GM23248 (cell line): Measurements from ENCODE around the gene ARFGEF2. TPM values are rescaled to one million over a fixed set of nuclear protein-coding genes. Genes with fewer than 3 reads are reported as not detected.
"Not testable (repeated sequence)": the region's sequence is repeated elsewhere in the genome, so short reads cannot be mapped to it uniquely, and the experiment has no call there.

Source experiments
- DNase-seq: peaks from one replicate; pipeline ENCODE4 v3.0.0-alpha.2; 2015
- H2AFZ ChIP-seq: fragments of 200-600 bp; sonication (generic); 2 replicates; pipeline ENCODE4 v1.6.1; 2016; ENCODE audit warnings: antibody characterized with exemption
- H3F3A ChIP-seq: fragments of 200-600 bp; sonication (generic); 2 replicates; pipeline ENCODE4 v1.6.1; 2016; ENCODE audit warnings: mild to moderate bottlenecking, antibody characterized with exemption, mixed run types; ENCODE audit not compliant: insufficient read depth
- H3K27ac ChIP-seq: fragments of 200-600 bp; sonication (generic); 2 replicates; pipeline ENCODE4 v1.5.1; 2016; ENCODE audit warnings: mild to moderate bottlenecking
- H3K27me3 ChIP-seq: fragments of 200-600 bp; sonication (generic); replicated peaks from 2 replicates; pipeline ENCODE4 v1.6.1; 2016; ENCODE audit warnings: mild to moderate bottlenecking; ENCODE audit not compliant: insufficient read depth
- H3K36me3 ChIP-seq: fragments of 200-600 bp; sonication (generic); 2 replicates; pipeline ENCODE4 v1.6.1; 2016; ENCODE audit warnings: low read depth, mild to moderate bottlenecking
- H3K4me1 ChIP-seq: fragments of 200-600 bp; sonication (generic); 2 replicates; pipeline ENCODE4 v1.6.1; 2016; ENCODE audit warnings: mild to moderate bottlenecking; ENCODE audit not compliant: insufficient read depth
- H3K4me2 ChIP-seq: fragments of 200-600 bp; sonication (generic); one replicate; pipeline ENCODE4 v1.6.1; 2016; ENCODE audit warnings: mild to moderate bottlenecking; ENCODE audit not compliant: unreplicated experiment
- H3K4me3 ChIP-seq: fragments of 200-600 bp; sonication (generic); 2 replicates; pipeline ENCODE4 v1.5.1; 2016; ENCODE audit warnings: mild to moderate bottlenecking
- H3K79me2 ChIP-seq: fragments of 200-600 bp; sonication (generic); 2 replicates; pipeline ENCODE4 v1.6.1; 2016; ENCODE audit warnings: mild to moderate bottlenecking; ENCODE audit not compliant: insufficient read depth
- H3K9ac ChIP-seq: fragments of 200-600 bp; sonication (generic); 2 replicates; pipeline ENCODE4 v1.6.1; 2016; ENCODE audit warnings: mild to moderate bottlenecking
- H3K9me2 ChIP-seq: fragments of 200-600 bp; sonication (generic); 2 replicates; pipeline ENCODE4 v1.6.1; 2016; ENCODE audit warnings: mixed run types, mild to moderate bottlenecking, moderate library complexity; ENCODE audit not compliant: insufficient read depth
- H3K9me3 ChIP-seq: fragments of 200-600 bp; sonication (generic); one replicate; pipeline ENCODE4 v1.6.1; 2017; ENCODE audit warnings: low read depth
- H4K20me1 ChIP-seq: fragments of 200-600 bp; sonication (generic); 2 replicates; pipeline ENCODE4 v1.6.0; 2016; ENCODE audit not compliant: insufficient read depth
- EZH2 ChIP-seq: fragments of 200-600 bp; sonication (generic); IDR thresholded peaks from 2 replicates; pipeline ENCODE4 v1.6.1; 2018; ENCODE audit warnings: antibody characterized with exemption, mild to moderate bottlenecking; ENCODE audit not compliant: insufficient read depth, poor library complexity, severe bottlenecking
- EZH2phosphoT487 ChIP-seq: fragments of 200-600 bp; sonication (generic); IDR thresholded peaks from 2 replicates; pipeline ENCODE4 v1.6.1; 2018; ENCODE audit warnings: antibody characterized with exemption, moderate library complexity, mild to moderate bottlenecking, low read depth; ENCODE audit not compliant: insufficient read depth
- WGBS, 2 experiments: methylation state at CpG; one replicate each; pipeline ENCODE4 v1.1.6; 2015 to 2017; ENCODE audit warnings: low lambda C conversion rate in 2 of 2, low coverage in 1 of 2; ENCODE audit errors: missing lambda C conversion rate in 2 of 2; 5-methylcytosine and 5-hydroxymethylcytosine counted together
- in situ Hi-C: fragments of 300-500 bp; cut with MboI; formaldehyde crosslinking; loops from 2 replicates; pipeline ENCODE4 v1.15.0; 2020
- polyA plus RNA-seq: library from polyadenylated mRNA; unstranded; fragments of >200 nt; fragmentation: Nextera tagmentation; extraction: Ambion mirVana; gene quantifications from 2 replicates; pipeline ENCODE4 v1.2.1, GENCODE V29; 2016
- total RNA-seq: library from RNA; depleted of rRNA; stranded (reverse); fragments of >200 nt; shearing (Covaris generic); gene quantifications from 2 replicates; pipeline ENCODE4 v1.2.3, GENCODE V29; 2014

Gene ARFGEF2
- total and polyA plus RNA-seq, 2 experiments from 2014 or later = 7.0 to 30.6 TPM

GRCh38 chr20:48885237-48885636 lies 36.3 kb upstream of the ARFGEF2 start:
- WGBS, 2 experiments = 50 to 59% methylated on average over 4 of the region's 4 CpGs
- in situ Hi-C loops = no loop called here
- Histone ChIP-seq H3K9me2 (no peaks in the 10 kb centered on the region), H3K4me1 (no peaks in the 10 kb centered on the region), H3K4me3 (no peak overlapping the region), H3K4me2 (no peak overlapping the region), H3K9ac (no peak overlapping the region), H4K20me1 (no peaks in the 10 kb centered on the region; the same call in 1 of the 2 replicates), H3K27me3 (peaks cover 1% of the 10 kb centered on the region), H3K9me3 (no peaks in the 10 kb centered on the region), H3K36me3 (no peaks in the 10 kb centered on the region), H3F3A (no peaks in the 10 kb centered on the region), H3K79me2 (no peaks in the 10 kb centered on the region), H3K27ac (no peak overlapping the region), H2AFZ (no peak overlapping the region)
- no peak for TF ChIP-seq EZH2
- DNase-seq = no peak

GRCh38 chr20:48886194-48886593 lies 35.3 kb upstream of the ARFGEF2 start:
- H3K27me3 ChIP-seq = peaks cover 6% of the 10 kb centered on the region
- in situ Hi-C loops = no loop called here
- no peak overlapping the region for H3K4me3 ChIP-seq
- no peaks in the 10 kb centered on the region for H3K4me1 ChIP-seq
- no peak for DNase-seq
- TF ChIP-seq EZH2 (no peak), EZH2phosphoT487 (no peak)
- no peak overlapping the region for H3K9ac ChIP-seq
- H3K9me3 ChIP-seq = no peaks in the 10 kb centered on the region
- no peak overlapping the region for H3K4me2 ChIP-seq
- no peak overlapping the region for H3K27ac ChIP-seq
- no peaks in the 10 kb centered on the region for H3K79me2 ChIP-seq
- no peaks in the 10 kb centered on the region; the same call in 1 of the 2 replicates for H4K20me1 ChIP-seq
- H3F3A ChIP-seq = no peaks in the 10 kb centered on the region
- no peak overlapping the region for H2AFZ ChIP-seq
- 87 to 98% methylated on average over 3 of the region's 3 CpGs for WGBS, 2 experiments
- no peaks in the 10 kb centered on the region for H3K9me2 ChIP-seq
- H3K36me3 ChIP-seq = no peaks in the 10 kb centered on the region

GRCh38 chr20:48886811-48887210 lies 34.7 kb upstream of the ARFGEF2 start:
- Histone ChIP-seq H2AFZ (no peak overlapping the region), H3K27me3 (peaks cover 6% of the 10 kb centered on the region), H3F3A (no peaks in the 10 kb centered on the region), H3K4me3 (no peak overlapping the region), H3K36me3 (no peaks in the 10 kb centered on the region), H3K9me3 (no peaks in the 10 kb centered on the region), H3K27ac (no peak overlapping the region), H3K9me2 (no peaks in the 10 kb centered on the region), H3K4me1 (no peaks in the 10 kb centered on the region), H3K79me2 (no peaks in the 10 kb centered on the region), H3K9ac (no peak overlapping the region), H3K4me2 (no peak overlapping the region), H4K20me1 (no peaks in the 10 kb centered on the region; the same call in 1 of the 2 replicates)
- in situ Hi-C loops = no loop called here
- DNase-seq = no peak
- no peak for TF ChIP-seq EZH2
- no peak for TF ChIP-seq EZH2phosphoT487
- WGBS, 2 experiments = 50 to 61% methylated on average over 2 of the region's 2 CpGs

- H3K4me3 ChIP-seq, H3K4me1 ChIP-seq, H3K27ac ChIP-seq, H3K9ac ChIP-seq, DNase-seq, H3K9me3 ChIP-seq, H3K36me3 ChIP-seq, H3K9me2 ChIP-seq, H3K27me3 ChIP-seq, H2AFZ ChIP-seq, in situ Hi-C loops, H4K20me1 ChIP-seq, H3K79me2 ChIP-seq, H3F3A ChIP-seq, H3K4me2 ChIP-seq: not testable (repeated sequence)
- WGBS, 2 experiments = 75 to 76% methylated on average over 6 of the region's 6 CpGs
Measured at GRCh38 chr20:48888517-48888916, 33.0 kb upstream of the ARFGEF2 start.

- Histone ChIP-seq H3K9ac (no peak overlapping the region), H3K9me2 (no peaks in the 10 kb centered on the region), H3K9me3 (no peaks in the 10 kb centered on the region), H3K36me3 (no peaks in the 10 kb centered on the region), H3K27ac (no peak overlapping the region), H2AFZ (no peak overlapping the region), H3K4me2 (no peak overlapping the region), H3K79me2 (no peaks in the 10 kb centered on the region), H4K20me1 (no peaks in the 10 kb centered on the region; the same call in 1 of the 2 replicates), H3K4me3 (no peak overlapping the region), H3F3A (no peaks in the 10 kb centered on the region), H3K27me3 (peaks cover 6% of the 10 kb centered on the region), H3K4me1 (no peaks in the 10 kb centered on the region)
- 75 to 76% methylated on average over 3 of the region's 3 CpGs for WGBS, 2 experiments
- in situ Hi-C loops = no loop called here
- no peak for DNase-seq
- TF ChIP-seq EZH2phosphoT487 (no peak), EZH2 (no peak)
Measured at GRCh38 chr20:48889140-48889790, 32.2 kb upstream of the ARFGEF2 start.
